Measurements from ENCODE around the gene GRXCR2.
"Not testable (repeated sequence)": the region's sequence is repeated elsewhere in the genome, so short reads cannot be mapped to it uniquely, and the experiment has no call there.

GRXCR2 gene

GRCh38 chr5:145874765-145875164, 2.0 kb upstream of the GRXCR2 start:
- DNase-seq (ENCODE audit: low read depth), result no peak

GRCh38 chr5:145872486-145872885, 328 bp downstream of the GRXCR2 start:
- DNase-seq (ENCODE audit: low read depth), result no peak

GRCh38 chr5:145869753-145870152, 3.1 kb downstream of the GRXCR2 start:
- no peak for DNase-seq (ENCODE audit: low read depth)

DNA sequence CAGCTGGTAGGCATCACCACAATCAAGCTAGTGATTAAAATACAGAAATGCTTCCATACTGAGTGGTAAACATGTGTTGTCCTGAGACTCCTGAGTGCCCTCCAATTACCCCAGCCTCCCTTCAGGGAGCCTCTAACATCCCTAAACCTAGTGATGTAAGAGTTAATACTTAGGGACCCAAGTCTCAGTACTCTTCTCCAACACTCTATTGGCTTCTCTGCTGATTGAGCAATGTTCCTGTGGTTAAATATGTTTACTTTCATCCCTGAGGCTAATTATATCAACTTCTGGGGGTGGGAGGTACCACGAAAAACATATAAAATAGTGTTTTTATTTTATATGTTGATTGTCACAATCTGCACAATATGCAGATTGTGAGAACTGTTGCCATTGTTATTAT, 5.0 kb downstream of the GRXCR2 start:
- DNase-seq (ENCODE audit: low read depth), result peak; percentile 31

DNA sequence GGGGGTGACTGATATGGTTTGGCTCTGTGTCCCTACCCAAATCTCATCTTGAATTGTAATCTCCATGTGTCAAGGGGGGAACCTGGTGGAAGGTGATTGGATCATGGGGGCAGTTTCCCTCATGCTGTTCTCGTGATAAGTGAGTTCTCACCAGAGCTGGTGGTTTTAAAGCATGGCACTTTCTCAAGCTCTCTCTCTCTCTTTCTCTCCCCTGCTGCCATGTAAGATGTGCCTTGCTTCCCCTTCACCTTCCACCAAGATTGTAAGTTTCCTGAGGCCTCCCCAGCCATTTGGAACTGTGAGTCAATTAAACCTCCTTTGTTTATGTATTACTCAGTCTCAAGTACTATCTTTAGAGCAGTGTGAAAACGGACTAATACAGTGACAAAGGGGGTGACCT, 8.4 kb downstream of the GRXCR2 start:
- not testable (repeated sequence) for DNase-seq (ENCODE audit: low read depth)

- DNase-seq (ENCODE audit: low read depth), result no peak
Observed at GRCh38 chr5:145863003-145863402, 9.8 kb downstream of the GRXCR2 start.

GRCh38 chr5:145859897-145860296, 12.9 kb downstream of the GRXCR2 start:
- DNase-seq (ENCODE audit: low read depth), result no peak

- DNase-seq (ENCODE audit: low read depth), result no peak
Observed at GRCh38 chr5:145859453-145859852, 13.4 kb downstream of the GRXCR2 start.

DNA sequence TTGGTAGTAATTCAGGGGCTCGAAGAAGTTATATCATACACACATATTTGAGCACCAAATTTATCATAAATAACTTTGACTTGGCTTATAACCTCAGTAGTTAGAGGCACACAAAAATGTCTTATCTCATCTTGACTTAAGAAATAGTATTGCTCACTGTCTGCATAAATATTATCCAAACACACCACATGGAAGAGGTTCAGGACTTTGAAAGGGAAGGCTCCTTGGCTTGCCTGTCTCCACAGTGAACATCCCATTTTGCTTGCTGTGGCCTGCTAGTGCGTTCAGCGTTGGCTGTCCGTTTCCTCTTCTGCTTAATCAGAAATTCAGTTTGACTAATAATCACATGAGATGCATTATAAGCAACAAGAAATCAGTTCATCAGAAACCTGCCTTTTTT, 13.9 kb downstream of the GRXCR2 start:
- peak; percentile 11 for DNase-seq (ENCODE audit: low read depth)

DNA sequence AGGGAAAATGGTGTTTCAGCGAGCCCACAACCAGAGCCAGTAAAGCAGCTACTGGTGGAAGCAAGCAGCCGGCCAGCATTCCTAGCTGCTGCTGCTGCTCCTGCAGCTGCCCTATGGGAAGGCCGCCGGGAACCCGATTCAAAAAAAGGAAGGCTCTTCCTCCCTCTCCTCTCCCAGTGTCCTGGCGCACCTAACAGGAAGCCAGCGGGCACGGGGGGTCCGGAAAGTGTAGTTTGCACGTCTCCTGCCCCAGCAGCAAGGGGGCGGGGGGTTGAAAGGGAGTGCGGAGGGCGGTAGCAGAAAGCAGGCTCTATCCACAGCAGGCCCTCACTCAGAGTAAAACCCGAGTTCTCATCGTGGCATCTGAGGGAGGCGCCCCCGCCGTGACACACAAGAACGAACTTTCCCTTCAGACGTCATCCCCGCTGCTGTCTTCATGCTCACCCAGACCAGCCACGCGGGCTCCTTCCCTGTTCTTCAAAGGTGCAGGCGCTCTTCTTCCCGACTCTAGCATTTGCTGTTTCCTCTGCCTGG, 16.5 kb downstream of the GRXCR2 start:
- peak; percentile 71 for DNase-seq (ENCODE audit: low read depth)

DNA sequence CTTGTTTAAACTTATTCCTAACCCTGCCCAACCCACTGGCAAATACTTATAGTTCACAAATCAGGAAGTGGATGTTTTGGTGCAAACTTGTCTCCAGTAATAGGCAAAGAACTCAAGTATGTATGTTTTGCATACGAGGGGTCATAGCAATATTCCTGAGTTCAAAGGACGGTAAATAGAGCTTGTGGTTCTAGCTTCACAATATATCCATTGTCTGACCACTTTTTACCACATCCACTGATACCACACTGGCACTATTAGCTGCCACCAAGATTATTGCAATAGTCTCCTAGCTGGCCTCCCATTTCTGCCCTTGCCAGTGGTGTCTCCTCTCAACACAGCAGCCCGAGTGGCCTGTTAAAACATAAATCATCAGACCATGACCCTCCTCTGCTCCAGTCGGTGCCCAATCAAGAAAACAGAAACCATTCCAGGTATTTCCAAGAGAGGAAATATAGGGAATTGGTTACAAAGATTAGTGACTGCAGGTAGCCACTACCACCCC, 17.0 kb downstream of the GRXCR2 start:
- DNase-seq (ENCODE audit: low read depth), result no peak

DNA sequence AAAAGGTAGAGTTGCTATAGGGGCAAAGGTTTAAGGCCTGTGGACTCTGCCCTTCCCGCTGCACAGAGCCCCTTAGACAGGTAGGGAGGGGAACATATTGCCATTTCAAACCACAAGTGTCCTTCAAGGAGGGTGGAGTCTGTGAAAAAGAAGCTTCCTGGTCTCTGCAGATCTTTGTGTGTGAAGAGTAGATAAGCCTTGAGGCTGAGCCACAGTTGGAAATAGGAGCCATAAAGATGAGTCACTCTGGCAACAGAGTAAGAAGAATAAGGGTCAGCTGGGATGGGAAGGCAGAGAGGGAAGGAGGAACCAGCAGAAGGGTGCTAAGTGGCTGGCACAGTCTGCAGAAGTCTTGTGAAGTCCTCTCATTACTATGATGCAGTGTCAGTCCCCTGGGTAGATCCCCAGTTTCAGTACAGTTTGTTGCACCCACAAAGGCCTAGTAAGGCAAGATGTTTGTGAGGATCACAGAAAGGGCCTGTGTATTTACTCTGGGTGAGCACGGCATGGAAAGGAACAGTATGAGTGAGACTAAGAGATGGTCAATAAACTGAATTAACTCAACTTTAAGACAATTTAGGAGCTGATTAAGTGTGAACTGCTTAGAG, 18.1 kb downstream of the GRXCR2 start:
- peak; percentile 82 for DNase-seq (ENCODE audit: low read depth)

GRCh38 chr5:145853781-145854376, 18.9 kb downstream of the GRXCR2 start:
- no peak for DNase-seq (ENCODE audit: low read depth)

GRCh38 chr5:145852990-145853389, 19.8 kb downstream of the GRXCR2 start:
- DNase-seq (ENCODE audit: low read depth), result no peak

DNA sequence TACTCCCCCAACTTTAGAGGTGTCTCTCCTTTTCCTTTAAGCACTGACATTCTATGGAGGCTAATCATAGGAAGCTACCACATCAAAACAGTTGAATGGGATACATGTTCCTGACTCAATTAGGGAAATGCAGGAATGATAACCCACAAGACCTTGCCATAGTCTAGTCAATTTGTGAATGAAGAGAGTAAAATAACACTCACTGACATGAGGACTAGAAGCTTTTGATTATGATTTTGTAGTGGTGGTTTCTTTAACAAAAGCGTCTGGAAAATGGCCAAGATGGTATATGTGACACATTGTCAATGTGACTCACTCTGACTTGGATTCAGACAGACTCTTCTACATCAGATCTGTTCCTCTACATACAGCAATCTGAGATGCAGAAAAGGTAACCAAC, 24.0 kb downstream of the GRXCR2 start:
- no peak for DNase-seq (ENCODE audit: low read depth)

DNA sequence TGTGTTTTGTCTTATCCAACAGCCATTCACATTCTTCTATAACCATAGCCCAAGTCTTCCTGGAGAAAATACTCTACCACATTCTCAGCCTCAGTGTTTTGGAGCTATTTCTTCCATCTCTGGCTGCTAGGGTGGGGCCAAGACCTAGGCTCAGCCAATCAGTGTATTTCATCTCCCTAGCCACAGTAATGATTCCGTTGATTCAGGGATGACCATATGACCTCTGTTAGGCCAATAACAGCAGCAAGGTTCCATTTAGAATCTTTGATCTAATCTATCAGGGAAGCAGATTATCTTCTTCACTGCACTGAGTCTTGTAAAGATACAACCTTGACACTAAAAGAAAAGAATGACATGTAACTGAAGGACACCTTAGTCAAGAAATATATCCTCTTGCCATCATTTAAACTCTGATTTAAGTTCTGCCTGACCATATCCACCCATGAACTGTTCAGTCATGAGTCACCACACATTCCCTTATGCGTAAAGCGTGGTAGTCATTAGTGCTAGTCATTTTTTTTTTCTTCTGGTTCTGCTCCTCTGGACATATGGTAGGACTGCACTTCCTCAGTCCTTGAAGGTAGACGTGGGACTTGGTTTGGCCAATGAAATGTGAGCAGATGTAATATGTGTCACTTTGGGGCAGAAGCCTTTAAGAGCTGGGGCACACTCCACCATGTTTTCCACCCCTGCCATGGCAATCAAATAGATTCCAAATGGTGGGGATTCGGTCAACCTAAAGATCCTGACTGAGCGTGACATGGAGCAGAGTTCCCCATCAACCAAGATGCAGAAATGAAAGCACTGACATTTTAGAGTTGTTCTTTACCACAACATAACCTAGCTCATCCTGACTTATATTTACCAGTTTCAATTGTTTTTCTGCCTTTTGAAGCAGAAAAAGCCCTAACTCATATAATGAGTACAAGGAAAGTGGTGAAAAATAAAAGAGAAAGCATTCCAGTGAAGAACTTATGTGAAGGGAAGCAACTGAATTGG, 25.0 kb downstream of the GRXCR2 start:
- DNase-seq (ENCODE audit: low read depth), result peak; percentile 86

DNA sequence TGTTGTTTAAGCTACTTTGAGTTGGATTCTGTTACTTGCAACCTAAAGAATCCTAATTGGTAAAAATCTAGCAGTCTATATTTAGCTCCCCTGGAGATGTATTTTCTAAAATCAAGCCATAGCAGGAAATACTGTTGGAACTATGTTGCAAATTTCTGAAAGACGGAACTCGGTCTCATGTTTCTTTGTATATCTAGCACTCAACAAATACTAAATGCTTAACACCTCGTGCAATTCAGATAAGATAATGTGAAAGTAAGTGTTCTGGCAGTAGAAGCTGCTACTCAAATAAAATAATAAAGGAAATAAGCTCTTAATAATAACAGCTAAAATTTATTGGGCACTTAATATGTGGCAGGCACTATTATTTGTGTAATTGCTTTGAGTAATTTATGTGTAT, 26.7 kb downstream of the GRXCR2 start:
- no peak for DNase-seq (ENCODE audit: low read depth)

DNA sequence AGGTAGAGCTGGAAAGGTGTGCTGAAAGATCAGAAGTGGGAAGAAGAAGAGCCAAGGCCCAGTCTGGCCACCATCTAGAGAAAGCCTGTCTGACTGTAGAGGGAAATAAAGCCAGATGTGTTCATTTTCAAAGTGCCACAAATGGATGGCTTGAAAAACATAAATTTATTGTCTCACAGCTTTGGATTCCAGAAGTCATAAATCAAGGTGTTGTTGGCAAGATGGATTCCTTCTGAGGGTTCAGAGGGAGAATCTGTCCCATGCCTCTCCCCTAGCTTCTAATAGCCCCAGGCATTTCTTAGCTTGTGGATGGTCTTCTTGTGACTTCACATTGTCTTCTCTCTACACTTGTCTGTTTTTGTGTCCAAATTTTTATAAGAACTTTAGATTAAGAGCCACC, 31.5 kb downstream of the GRXCR2 start:
- DNase-seq (ENCODE audit: low read depth), result no peak

DNA sequence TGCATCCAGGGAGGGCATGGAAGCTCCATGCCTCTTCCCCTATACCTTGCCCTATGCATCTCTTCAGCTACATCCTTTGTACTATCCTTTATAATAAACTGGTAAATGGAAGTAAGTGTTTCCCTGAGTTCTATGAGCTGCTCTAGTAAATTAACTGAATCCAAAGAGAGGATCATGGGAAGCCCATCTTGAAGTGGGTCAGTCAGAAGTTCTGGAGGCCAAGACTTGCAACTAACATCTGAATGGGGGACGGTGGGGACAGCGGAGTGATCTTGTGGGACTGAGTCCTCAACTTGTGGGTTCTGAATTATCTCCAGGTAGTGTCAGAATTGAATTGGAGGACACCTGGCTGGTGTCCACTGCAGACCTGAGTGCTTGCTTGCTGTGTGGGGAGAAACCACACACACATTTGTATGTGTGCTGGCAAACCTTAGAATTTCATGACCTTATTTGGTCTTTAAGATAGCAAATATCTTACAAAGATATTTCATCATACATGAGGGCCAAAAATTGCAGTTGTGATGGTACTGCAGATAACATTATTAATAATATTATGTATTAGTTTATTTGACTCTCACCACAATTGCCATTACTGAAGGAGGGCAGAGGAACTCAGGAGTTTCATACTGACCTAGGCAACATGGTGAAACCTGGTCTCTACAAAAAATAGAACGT, 32.2 kb downstream of the GRXCR2 start:
- DNase-seq (ENCODE audit: low read depth), result no peak

GRCh38 chr5:145838276-145838675, 34.5 kb downstream of the GRXCR2 start:
- no peak for DNase-seq (ENCODE audit: low read depth)

DNA sequence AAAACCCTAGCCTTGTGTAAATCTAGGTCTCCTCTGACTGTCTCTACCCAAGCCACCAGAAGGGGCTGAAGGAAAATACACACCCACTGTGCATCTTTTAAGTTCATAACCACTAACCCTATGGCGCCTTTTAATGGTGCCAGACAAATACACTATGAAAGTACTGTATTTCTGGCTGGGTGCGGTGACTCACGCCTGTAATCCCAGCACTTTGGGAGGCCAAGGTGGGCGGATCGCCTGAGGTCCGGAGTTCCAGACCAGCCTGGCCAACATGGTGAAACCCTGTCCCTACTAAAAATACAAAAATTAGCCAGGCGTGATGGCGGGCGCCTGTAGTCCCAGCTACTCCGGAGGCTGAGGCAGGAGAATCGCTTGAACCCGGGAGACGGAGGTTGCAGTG, 36.6 kb downstream of the GRXCR2 start:
- not testable (repeated sequence) for DNase-seq (ENCODE audit: low read depth)

DNA sequence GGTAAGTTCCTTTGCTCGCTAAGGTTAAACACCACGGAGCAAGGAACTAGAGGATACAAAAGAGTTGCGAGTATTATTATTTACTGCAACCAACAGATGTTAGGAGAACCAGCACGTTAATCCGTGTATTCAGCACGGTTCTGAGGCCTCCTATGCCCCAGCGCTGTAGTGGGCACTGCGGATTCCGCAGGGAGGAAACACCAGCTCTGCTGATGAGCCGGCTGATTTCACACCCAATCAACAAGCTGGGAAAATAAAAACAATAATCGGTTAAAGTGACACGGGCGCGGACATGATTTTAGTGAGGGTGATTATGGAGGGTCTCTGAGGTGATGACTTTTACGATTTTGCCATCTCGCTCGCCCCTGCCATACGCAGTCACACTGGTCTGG, 37.0 kb downstream of the GRXCR2 start:
- no peak for DNase-seq (ENCODE audit: low read depth)

Data from iris pigment epithelial cell (primary cell).